GM23248 (cell line): ENCODE measurements around the gene SMARCA4. TPM values are rescaled to one million over a fixed set of nuclear protein-coding genes. Genes with fewer than 3 reads are reported as not detected.

Source experiments
- DNase-seq: peaks from one replicate; pipeline ENCODE4 v3.0.0-alpha.2; 2015
- H2AFZ ChIP-seq: fragments of 200-600 bp; sonication (generic); 2 replicates; pipeline ENCODE4 v1.6.1; 2016; ENCODE audit warnings: antibody characterized with exemption
- H3F3A ChIP-seq: fragments of 200-600 bp; sonication (generic); 2 replicates; pipeline ENCODE4 v1.6.1; 2016; ENCODE audit warnings: mild to moderate bottlenecking, antibody characterized with exemption, mixed run types; ENCODE audit not compliant: insufficient read depth
- H3K27ac ChIP-seq: fragments of 200-600 bp; sonication (generic); 2 replicates; pipeline ENCODE4 v1.5.1; 2016; ENCODE audit warnings: mild to moderate bottlenecking
- H3K27me3 ChIP-seq: fragments of 200-600 bp; sonication (generic); replicated peaks from 2 replicates; pipeline ENCODE4 v1.6.1; 2016; ENCODE audit warnings: mild to moderate bottlenecking; ENCODE audit not compliant: insufficient read depth
- H3K36me3 ChIP-seq: fragments of 200-600 bp; sonication (generic); 2 replicates; pipeline ENCODE4 v1.6.1; 2016; ENCODE audit warnings: low read depth, mild to moderate bottlenecking
- H3K4me1 ChIP-seq: fragments of 200-600 bp; sonication (generic); 2 replicates; pipeline ENCODE4 v1.6.1; 2016; ENCODE audit warnings: mild to moderate bottlenecking; ENCODE audit not compliant: insufficient read depth
- H3K4me2 ChIP-seq: fragments of 200-600 bp; sonication (generic); one replicate; pipeline ENCODE4 v1.6.1; 2016; ENCODE audit warnings: mild to moderate bottlenecking; ENCODE audit not compliant: unreplicated experiment
- H3K4me3 ChIP-seq: fragments of 200-600 bp; sonication (generic); 2 replicates; pipeline ENCODE4 v1.5.1; 2016; ENCODE audit warnings: mild to moderate bottlenecking
- H3K79me2 ChIP-seq: fragments of 200-600 bp; sonication (generic); 2 replicates; pipeline ENCODE4 v1.6.1; 2016; ENCODE audit warnings: mild to moderate bottlenecking; ENCODE audit not compliant: insufficient read depth
- H3K9ac ChIP-seq: fragments of 200-600 bp; sonication (generic); 2 replicates; pipeline ENCODE4 v1.6.1; 2016; ENCODE audit warnings: mild to moderate bottlenecking
- H3K9me2 ChIP-seq: fragments of 200-600 bp; sonication (generic); 2 replicates; pipeline ENCODE4 v1.6.1; 2016; ENCODE audit warnings: mixed run types, mild to moderate bottlenecking, moderate library complexity; ENCODE audit not compliant: insufficient read depth
- H3K9me3 ChIP-seq: fragments of 200-600 bp; sonication (generic); one replicate; pipeline ENCODE4 v1.6.1; 2017; ENCODE audit warnings: low read depth
- H4K20me1 ChIP-seq: fragments of 200-600 bp; sonication (generic); 2 replicates; pipeline ENCODE4 v1.6.0; 2016; ENCODE audit not compliant: insufficient read depth
- EZH2 ChIP-seq: fragments of 200-600 bp; sonication (generic); IDR thresholded peaks from 2 replicates; pipeline ENCODE4 v1.6.1; 2018; ENCODE audit warnings: antibody characterized with exemption, mild to moderate bottlenecking; ENCODE audit not compliant: insufficient read depth, poor library complexity, severe bottlenecking
- EZH2phosphoT487 ChIP-seq: fragments of 200-600 bp; sonication (generic); IDR thresholded peaks from 2 replicates; pipeline ENCODE4 v1.6.1; 2018; ENCODE audit warnings: antibody characterized with exemption, moderate library complexity, mild to moderate bottlenecking, low read depth; ENCODE audit not compliant: insufficient read depth
- WGBS, 2 experiments: methylation state at CpG; one replicate each; pipeline ENCODE4 v1.1.6; 2015 to 2017; ENCODE audit warnings: low lambda C conversion rate in 2 of 2, low coverage in 1 of 2; ENCODE audit errors: missing lambda C conversion rate in 2 of 2; 5-methylcytosine and 5-hydroxymethylcytosine counted together
- in situ Hi-C: fragments of 300-500 bp; cut with MboI; formaldehyde crosslinking; loops from 2 replicates; pipeline ENCODE4 v1.15.0; 2020
- polyA plus RNA-seq: library from polyadenylated mRNA; unstranded; fragments of >200 nt; fragmentation: Nextera tagmentation; extraction: Ambion mirVana; gene quantifications from 2 replicates; pipeline ENCODE4 v1.2.1, GENCODE V29; 2016
- total RNA-seq: library from RNA; depleted of rRNA; stranded (reverse); fragments of >200 nt; shearing (Covaris generic); gene quantifications from 2 replicates; pipeline ENCODE4 v1.2.3, GENCODE V29; 2014

The SMARCA4 gene
- total and polyA plus RNA-seq, 2 experiments from 2014 or later: 37.1 to 44.0 TPM

- 75 to 77% methylated on average over 5 of the region's 5 CpGs for WGBS, 2 experiments
- in situ Hi-C loops: no loop called here
- H3K9me2 ChIP-seq: no peaks in the 10 kb centered on the region
- no peak overlapping the region for H2AFZ ChIP-seq
- TF ChIP-seq EZH2phosphoT487 (no peak), EZH2 (no peak)
- no peaks in the 10 kb centered on the region for H4K20me1 ChIP-seq
- no peak overlapping the region for H3K9ac ChIP-seq
- no peak overlapping the region for H3K4me3 ChIP-seq
- H3K27ac ChIP-seq: no peak overlapping the region
- no peaks in the 10 kb centered on the region for H3K4me1 ChIP-seq
- H3K9me3 ChIP-seq: no peaks in the 10 kb centered on the region
- DNase-seq: no peak
- no peak overlapping the region for H3K4me2 ChIP-seq
- no peaks in the 10 kb centered on the region for H3K79me2 ChIP-seq
- H3K36me3 ChIP-seq: peaks cover 4% of the 10 kb centered on the region; the same call in 1 of the 2 replicates
- H3F3A ChIP-seq: no peaks in the 10 kb centered on the region
- no peaks in the 10 kb centered on the region for H3K27me3 ChIP-seq
Observed at GRCh38 chr19:11016631-11017030, 55.8 kb downstream of the SMARCA4 start.

- Histone ChIP-seq H3K9ac (no peak overlapping the region), H3K27ac (no peak overlapping the region), H3K9me2 (no peaks in the 10 kb centered on the region), H3K4me3 (no peak overlapping the region), H3K9me3 (no peaks in the 10 kb centered on the region), H3K4me1 (no peaks in the 10 kb centered on the region), H3K79me2 (no peaks in the 10 kb centered on the region), H3K27me3 (no peaks in the 10 kb centered on the region), H3F3A (no peaks in the 10 kb centered on the region), H3K36me3 (no peaks in the 10 kb centered on the region; the same call in 1 of the 2 replicates), H3K4me2 (no peak overlapping the region), H2AFZ (no peak overlapping the region), H4K20me1 (no peaks in the 10 kb centered on the region)
- in situ Hi-C loops: no loop called here
- 97 to 98% methylated on average over 22 to 23 of the region's 23 CpGs for WGBS, 2 experiments
- DNase-seq: no peak
- TF ChIP-seq EZH2phosphoT487 (no peak), EZH2 (no peak)
Observed at GRCh38 chr19:11017275-11018035, 56.6 kb downstream of the SMARCA4 start.

GRCh38 chr19:11018179-11018578 is 57.3 kb downstream of the SMARCA4 start:
- Histone ChIP-seq H2AFZ (no peak overlapping the region), H3F3A (no peaks in the 10 kb centered on the region), H3K9ac (no peak overlapping the region), H3K4me1 (no peaks in the 10 kb centered on the region), H4K20me1 (no peaks in the 10 kb centered on the region), H3K4me3 (no peak overlapping the region), H3K27ac (no peak overlapping the region), H3K4me2 (no peak overlapping the region), H3K9me3 (no peaks in the 10 kb centered on the region), H3K79me2 (no peaks in the 10 kb centered on the region), H3K36me3 (no peaks in the 10 kb centered on the region; the same call in 1 of the 2 replicates), H3K9me2 (no peaks in the 10 kb centered on the region), H3K27me3 (no peaks in the 10 kb centered on the region)
- 78 to 80% methylated on average over 12 of the region's 12 CpGs for WGBS, 2 experiments
- in situ Hi-C loops: no loop called here
- DNase-seq: peak; percentile 39
- no peak for TF ChIP-seq EZH2
- TF ChIP-seq EZH2phosphoT487: no peak

- Histone ChIP-seq H3K4me2 (no peak overlapping the region), H3K4me3 (no peak overlapping the region), H3K27ac (no peak overlapping the region), H4K20me1 (no peaks in the 10 kb centered on the region), H3K36me3 (peaks cover under 1% of the 10 kb centered on the region; the same call in 1 of the 2 replicates), H3K9me3 (no peaks in the 10 kb centered on the region), H3K79me2 (no peaks in the 10 kb centered on the region), H3K9me2 (no peaks in the 10 kb centered on the region), H3K9ac (no peak overlapping the region), H3K4me1 (no peaks in the 10 kb centered on the region), H3F3A (no peaks in the 10 kb centered on the region), H3K27me3 (no peaks in the 10 kb centered on the region), H2AFZ (no peak overlapping the region)
- WGBS, 2 experiments: 99 to 100% methylated on average over 13 of the region's 13 CpGs
- TF ChIP-seq EZH2phosphoT487 (no peak), EZH2 (no peak)
- in situ Hi-C loops: no loop called here
- DNase-seq: no peak
Observed at GRCh38 chr19:11018763-11019162, 57.9 kb downstream of the SMARCA4 start.
